G401.6 (cell line): Measurements from ENCODE around the gene LTBP2.

Experiments
- FAIRE-seq: peaks from 2 replicates; lab custom pipeline; 2012; peaks lifted over from hg19 to GRCh38; lab: Jason Lieb, UNC

The LTBP2 gene

DNA sequence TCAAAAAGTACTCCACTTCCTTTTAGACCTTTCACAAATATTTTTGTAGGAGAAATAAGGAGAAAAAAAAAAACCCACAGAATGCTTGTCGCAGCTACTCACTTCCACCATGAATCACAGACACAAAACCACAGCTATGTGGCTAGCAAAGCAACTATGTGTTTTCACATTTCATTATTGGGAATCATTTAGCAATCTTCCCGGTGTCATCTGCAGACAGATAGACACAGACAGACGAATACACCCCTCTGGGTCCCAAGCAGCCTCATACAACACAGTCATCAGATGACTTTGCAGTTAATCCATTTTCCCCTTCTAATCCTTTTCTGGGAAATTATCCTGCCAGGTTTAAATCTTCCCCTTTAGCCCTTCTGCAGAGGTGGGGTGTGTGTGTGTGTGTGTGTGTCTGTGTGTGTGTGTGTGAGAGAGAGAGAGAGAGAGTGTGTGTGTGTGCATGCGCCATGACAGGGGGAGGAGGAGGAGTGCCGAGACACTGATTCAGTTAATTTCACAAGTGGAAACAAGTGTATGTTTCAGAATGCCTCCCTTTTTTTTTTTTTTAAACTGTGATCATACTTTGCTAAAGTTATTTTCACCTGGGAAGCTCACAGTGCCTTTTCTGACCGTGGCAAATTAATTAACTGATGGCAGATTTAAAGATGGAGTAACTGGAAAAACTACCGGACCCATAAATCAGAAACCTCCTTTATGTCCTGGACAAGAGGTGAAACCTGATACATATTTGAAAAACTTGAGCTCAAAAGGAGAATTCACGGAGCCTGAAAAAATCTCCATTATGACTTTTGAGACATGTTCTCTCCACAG is 39.9 kb downstream of the LTBP2 start:
- no peak for FAIRE-seq

DNA sequence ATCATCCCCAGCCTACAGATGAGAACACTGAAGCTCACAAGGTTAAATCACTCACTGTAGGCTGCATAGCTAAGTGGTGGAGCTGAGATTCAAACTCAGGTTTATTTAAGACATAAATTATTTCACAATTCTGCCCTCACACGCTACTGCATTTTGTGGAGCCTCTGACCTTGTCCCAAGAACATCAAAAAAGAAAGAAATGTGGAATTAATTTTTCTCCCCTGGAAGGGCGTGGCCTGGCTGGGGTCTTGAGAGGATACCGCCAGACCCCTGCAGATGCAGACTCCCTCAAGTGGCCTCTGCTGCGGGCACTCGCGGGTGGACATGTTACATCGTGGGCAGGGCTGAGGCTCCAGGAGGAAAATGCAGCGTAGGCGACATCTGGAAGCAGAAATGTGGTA is 40.6 kb downstream of the LTBP2 start:
- FAIRE-seq: no peak

DNA sequence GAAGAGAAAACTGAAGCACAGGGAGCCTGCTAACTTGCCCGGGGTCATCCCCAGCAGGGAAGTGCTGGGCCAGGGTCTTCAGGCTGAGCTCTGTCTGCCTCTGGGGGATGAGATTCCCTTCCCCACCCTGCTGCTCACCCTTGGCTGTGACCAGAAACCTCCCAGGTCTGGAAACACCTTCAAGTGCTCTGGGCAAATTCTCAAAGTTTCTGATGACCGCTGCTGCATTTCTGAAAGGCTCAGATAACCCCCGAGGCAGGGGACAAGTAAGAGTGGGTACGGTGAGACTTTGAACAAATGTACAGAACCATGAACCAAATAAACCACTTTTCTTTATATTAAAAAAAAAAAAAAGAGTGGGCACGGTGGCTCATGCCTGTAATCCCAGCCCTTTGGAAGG is 41.3 kb downstream of the LTBP2 start:
- no peak for FAIRE-seq

DNA sequence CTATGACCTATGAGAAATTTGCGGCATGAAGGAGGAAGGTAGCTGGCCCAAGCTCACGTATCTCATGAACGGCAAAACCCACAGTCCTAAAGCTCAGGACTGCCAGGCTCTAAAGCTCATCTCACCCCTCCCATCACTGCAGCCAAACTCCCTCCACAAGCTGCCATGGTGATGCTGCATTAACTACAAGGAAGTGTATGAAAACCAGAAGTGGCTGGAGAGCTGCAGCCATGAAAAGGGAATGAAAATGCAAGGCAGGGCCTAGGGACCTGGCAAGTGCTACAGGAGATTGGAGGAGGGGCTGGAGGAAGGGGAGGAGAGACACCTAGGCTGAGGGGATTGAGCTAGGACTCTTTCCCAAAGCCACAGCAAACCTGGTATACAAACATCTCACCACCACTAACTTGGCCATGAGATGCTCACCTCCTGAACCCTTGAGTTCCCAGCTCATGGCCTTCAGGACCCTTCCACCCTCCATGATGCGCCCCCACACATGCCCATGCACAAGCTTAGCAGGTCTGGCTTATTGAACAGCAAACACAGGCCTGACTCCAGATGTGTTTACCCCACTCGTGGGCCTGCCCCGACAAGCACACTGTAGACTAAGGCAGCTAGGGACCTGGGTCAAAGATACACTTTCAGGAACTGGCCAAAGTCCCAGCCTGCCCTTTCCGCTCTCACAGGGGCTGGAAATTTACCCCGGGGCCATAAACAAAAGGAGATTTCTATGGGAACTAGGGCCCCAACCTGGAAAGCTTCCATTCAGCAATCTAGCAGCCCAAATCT is 42.0 kb downstream of the LTBP2 start:
- FAIRE-seq: no peak

DNA sequence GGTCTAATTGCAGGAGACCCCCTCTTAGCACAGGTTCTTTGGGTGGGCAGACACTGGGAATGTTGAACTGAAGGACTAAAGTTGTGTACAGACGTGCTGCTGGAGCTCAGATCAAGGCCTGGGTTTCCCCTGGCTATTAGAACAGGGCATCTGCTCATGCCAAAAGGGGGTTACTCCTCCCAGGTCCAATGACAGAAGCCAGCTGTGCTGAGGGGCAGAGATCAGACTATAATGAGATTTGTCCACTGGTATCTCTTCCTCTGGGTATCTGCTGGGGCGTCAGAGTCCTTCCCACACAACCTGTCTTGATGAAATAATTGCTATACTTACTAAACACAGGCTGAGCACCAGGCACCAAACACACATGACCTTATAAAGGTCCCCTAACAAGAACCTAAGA is 42.6 kb downstream of the LTBP2 start:
- no peak for FAIRE-seq

DNA sequence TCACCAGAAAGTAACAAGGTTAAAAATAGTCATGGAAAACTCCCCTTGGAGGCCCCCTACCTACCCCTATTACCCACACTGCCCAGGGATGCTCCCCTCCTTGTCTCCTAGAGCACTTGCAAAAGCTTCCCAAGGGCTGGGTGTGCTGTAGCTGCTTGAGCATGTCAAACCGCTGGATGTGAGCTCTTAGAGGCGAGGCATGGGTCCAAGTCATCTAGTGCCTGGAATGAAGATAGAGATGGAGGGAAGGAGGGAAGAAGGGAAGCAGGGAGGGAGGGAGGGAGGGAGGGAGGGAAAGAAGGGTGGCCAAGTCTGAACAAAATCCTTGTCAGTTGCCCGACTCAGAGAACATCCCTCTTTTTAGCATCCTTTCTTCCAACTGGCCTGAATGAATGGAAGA is 43.1 kb downstream of the LTBP2 start:
- no peak for FAIRE-seq

DNA sequence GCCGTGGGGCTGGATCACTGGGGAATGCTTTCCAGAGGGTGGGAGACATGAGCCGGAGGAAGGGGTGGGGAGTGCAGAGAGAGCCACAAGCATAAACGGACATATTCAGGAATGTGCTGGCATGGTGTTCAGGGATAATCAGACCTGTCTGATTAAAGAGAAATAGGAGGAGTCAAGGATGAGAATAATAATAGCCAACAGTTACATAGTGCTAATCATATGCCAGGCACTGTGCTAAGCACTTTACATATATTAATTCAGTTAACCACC is 43.7 kb downstream of the LTBP2 start:
- FAIRE-seq: no peak

DNA sequence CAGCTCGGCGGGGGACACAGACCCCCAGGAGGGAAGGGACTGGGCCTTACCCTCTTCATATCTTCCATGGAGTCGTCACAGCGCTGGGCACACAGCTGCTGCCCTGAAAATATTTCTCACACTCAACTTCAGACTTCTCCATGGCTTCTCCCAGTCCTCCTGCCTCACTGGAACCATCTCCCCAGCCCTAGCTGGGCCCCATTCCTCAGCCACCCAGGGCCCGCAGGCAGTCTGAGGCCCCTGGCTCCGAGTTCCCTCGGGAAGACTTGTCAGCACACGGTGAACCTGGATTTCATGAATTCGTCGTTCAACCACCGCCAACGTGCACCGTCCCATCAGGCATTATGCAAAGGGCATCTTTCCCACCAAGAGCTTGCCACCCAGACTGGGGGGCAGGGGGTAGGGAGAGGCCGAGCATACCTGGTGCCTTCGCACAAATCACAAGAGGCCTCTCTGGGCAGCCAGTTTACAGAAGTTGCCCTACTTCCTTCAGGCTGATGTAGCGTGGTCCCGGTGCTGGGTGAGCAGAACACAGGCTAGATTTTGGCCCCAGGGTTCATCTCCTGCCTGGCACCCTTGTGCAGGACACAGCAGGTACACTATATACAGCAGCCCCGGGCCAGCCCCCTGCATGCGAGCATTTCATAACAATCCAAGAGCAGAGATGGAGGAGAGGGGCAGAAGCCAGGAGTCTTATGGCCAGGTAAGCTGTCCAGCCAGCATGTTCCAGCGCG is 44.2 kb downstream of the LTBP2 start:
- FAIRE-seq: no peak

DNA sequence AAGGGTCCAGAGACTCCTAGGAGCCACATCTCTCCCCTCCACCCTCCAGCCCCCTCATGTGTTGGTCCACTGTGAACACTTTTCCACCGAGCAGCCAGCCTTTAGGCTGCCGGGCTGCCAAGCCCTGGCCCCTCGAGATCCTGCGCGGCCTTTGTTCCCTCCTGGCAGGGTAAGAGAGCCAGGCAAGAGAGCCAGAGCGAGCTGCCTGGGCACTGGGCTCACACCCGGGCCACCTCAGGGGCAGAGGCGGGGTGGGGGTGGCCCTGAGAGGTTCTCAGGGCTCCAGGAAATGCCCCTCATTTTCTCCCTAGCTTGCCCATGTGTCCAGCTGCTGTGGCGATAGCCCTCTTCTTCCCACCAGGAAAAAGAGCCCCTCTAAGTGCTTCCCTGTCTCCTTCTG is 44.8 kb downstream of the LTBP2 start:
- no peak for FAIRE-seq

DNA sequence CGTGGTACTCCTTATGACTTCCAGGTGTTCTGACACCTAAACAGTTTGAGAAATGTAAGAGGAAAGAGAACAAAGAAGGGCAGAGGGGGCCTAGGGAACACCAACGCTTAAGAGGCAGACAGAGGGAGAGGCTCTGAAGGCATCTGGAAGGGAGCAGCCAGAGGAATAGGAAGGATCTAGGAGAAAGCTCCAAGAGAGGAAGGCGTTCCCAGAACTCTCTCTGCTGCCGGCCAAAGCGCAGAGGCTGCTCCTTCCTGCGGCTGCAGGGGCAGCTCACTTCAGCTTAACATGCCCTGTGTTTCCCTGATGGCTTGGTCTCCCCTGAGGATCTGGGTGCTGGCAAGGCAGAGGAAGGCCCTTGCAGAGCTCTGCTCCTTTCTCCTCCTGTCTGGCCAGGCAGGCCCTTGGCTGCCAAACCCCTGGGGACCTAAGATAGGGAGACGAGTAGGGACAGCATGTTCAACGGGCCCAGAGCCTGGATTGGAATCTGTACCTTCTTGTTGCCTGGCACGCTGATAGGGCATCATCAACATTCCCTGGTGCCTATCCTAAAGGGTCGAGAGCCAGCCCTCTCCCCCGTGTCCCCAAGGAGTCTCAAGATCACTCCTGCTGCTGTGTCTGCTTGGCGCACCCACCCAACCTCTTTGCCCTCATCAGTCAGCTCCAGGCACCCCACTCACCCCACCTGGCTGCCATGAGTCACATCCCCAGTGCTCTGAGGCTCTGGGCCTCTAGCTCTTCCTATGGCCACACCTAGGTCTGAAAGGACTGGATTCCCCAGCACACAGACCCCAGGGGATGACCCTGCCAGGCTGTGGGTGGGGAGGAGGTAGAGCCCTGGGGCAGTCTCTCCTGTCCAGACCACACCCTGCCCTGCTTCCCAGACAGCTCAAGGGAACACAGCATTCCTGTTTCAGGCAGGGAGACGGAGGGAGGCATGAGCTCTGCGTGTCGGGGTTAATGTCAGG is 45.6 kb downstream of the LTBP2 start:
- FAIRE-seq: no peak

DNA sequence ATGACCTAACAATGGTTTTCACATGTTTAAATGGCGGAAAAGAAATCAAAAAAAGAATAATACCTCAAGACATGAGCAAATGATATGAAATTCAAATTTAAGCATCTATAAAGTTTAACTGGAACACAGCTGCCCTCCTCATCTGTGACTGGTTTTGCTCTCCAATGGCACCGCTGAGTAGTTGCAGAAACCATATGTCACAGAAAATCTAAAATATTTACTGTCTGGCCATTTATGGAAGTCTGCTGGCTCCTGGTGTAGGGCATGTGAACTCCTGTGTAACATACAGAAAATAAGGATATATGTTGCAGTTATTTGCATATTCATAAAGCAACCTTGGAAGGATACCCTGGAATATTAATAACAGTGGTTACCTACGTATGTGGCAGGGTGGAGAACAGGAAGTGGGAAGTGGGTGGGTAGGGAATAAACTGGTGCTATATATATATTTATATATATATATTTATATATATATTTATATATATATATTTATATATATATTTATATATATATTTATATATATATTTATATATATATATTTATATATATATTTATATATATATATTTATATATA is 48.4 kb downstream of the LTBP2 start:
- no peak for FAIRE-seq

DNA sequence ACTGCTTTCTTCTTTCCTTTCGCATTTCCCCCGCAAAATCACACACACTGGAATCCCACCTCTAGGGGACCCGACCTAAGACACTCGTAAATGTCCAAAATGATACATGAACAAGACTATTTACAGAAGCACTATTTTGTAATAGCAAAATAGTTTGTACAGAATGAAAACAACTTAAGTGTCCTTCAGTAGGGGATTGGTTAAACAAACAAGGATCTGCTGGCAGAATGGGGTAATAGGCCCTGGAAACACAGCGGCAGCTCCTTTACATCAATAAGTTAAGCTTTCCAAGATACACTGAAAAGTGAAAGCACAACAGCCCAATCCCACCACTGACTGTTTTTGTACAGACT is 48.8 kb downstream of the LTBP2 start:
- FAIRE-seq: no peak

DNA sequence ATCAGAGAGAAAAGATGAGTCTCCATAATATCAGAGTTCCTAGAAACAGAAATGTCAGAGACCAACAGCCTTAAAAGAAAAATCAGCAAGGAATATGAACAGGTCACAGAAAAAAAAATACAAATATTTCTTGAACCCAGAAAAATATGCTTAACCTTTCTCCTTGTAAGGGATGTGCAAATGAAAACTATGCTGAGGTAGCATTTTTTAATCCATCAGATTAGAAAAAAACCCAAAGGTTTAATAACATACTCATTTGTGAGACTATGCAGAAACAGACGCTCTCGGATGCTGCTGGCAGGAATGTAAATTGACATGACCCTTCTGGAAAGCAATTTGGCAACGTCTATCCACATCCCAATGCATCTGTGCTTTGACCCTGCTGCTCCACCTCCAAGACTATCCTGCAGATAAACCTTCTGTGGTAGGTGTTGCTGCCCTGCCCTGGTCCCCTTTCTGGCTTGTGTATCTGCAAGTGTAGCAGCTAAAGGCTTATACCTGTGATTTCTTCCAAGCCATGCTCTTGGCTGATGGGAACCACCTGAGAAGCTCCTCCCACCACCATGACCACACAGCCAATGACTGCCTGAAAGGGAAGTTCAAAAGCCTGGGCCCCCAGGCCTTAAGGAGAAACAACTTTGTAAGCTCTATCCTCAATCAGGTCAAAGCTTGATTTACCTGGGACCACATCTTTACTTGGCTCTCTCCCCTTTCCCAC is 49.4 kb downstream of the LTBP2 start:
- no peak for FAIRE-seq

DNA sequence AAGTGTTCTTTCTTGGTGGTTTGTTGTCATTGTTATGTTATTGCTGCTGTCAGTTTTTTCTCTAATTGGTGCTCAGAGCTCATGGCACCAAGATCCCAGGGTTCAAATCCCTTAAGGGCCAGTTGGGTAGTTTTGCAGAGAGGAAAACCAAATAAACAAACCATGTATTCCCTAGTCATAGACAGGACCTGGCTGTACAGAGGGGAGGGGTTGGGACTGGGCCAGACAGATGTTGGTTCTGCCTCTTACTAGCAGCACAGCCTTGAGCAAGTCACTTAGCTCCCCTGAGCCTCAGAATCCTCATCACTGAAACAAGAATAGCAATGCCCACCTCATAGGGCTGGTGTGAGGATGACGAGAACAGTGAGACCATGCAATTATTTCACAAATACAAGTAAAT is 53.4 kb downstream of the LTBP2 start:
- FAIRE-seq: no peak

DNA sequence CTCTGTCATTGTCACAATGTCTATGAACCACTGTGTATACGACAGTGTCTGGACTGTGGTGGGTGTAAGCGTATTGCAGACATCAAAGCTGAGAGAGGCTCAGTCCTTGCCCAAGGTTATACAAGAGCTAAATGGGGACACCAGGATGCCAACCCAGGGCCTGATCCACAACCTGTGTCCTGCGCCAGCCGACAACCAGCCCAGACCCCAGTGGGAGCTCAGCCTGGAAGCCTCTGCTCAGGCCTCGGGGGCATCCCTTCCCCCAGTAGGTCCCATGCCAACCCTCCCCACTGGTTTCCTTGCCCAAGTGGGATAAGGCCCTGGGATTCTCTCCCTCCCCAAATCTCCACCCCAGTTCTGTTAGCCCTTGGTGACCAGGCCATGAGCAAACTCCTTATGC is 54.3 kb downstream of the LTBP2 start:
- FAIRE-seq: no peak

DNA sequence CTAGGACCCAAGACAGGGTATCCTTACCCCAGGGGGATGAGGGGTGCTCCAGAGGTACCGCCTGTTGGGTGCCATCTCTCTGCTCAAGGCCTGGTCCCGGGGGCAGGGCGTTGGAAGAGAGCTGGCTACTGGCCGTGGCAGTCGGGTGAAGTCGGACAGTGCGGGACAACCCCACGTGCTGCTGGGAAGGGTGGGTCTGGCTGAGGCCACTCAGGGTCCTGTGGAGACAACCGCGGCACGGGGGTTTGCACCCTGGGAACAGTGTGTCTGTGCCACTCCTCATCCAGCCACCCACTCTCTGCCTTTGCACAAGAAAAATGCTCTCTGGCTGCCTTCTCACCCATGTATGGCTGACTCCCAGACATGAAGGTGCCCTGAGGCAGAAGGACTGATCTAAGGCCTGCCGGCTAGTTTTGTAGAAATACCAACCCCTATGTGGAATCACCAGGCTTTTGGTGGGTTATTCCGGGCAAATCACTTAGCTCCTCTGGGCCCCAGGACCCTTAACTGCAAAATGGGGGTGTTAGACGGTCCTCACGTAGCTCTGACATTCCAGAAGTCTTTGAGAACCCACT is 56.5 kb downstream of the LTBP2 start:
- no peak for FAIRE-seq

DNA sequence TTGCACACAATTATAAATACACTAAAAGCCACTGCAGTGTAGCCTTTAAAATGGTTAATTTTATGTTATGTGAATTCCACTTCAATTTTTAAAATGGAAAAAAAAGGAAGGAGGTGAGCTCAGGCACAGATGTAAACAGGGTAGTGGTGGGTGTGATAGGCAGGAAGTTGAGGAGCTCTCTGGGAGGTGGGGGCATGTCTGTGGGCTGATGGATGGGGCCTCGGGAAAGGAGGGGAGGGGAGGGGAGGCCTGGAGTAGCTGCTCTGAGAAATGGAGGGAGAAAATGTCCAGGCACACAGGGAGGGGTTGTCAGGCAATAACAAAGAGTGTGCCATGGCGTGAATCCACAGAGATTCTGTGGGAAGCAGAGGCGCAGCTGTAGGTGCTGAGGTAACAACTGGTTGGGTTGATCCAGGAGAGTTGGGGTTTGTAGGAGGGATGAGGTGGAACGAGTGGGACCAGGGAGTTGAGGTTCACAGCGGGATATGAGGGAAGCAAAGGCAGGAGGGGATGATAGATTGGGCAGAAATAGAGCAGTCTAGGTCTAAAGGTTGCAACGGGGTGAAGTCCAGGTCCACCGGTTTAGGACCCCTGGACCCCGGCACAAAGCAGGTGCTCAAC is 57.2 kb downstream of the LTBP2 start:
- no peak for FAIRE-seq

DNA sequence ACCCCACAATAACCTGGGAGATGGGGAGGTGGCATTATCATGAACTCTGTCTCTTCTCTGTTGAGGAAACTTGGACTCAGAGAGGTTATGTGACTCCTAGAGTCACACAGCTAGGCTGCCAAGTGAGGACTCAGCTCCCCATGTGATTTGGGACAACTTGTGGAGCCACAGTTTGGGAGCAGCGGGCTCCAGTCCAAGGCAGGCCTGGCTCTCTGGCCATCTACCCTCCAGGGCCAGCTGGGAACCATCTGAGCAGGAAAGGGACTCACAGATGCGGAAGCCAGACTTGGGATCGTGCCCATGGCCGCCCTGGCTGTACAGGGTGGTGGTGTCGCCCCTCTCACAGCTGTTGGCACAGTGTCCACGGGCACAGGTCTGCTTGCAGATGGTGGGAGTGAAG is 59.4 kb downstream of the LTBP2 start:
- no peak for FAIRE-seq

DNA sequence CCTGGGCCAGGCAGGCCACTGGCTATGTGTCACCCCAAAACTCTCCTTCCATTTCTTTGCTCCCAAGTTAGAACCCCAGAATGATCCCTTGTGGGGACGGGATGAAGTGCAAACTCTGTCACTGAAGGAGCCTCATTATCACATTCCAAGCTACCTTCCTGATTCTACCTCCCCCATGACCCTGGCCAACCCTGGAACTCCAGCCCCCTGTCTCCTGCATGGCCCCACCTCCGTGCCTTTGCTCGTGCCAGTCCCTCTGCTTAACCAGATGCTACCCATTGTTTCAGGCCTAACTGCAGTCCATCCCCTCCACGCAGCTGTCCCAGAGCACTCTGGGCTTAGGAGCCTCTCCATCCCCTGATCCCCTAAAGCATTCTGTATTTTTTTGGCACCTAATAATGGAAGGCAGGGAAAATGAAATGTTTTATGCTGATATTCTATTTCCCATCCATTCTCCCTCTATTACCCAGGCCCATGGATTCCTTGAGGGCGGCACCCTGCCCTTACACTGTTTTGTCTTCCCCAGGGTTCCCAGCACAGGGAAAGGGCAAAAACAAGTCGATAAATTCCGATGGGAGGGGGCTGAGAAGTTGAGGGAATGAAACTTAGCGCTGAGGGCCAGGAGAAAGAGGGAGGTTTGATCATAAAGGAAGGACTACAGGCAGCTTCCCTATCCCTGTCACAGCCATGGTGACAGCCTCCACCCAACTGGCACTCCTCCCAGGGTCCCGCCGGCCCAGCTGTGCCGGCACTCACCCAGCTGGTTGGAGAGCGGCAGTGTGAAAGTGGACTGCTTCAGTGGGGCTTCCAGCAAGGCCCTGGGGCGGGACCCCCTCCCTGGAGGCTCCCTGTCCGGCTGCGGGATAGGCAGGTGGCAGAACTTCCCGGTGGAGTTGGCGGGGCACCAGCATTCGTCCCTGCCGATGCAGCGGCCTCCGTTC is 60.3 kb downstream of the LTBP2 start:
- FAIRE-seq: no peak
